Suppressor macrophage (primary cell): Measurements from ENCODE around the gene KCNJ10.

Experiments used
- DNase-seq, 4 experiments: peaks; one replicate each; pipeline ENCODE4 v3.0.0-alpha.2; 2020 to 2022

Gene KCNJ10

GRCh38 chr1:160083968-160084770, 14.2 kb upstream of the KCNJ10 start:
- peak in 2 of 4 experiments; percentile 42 to 58 for DNase-seq

- DNase-seq = no peak
Observed at GRCh38 chr1:160082926-160083325, 13.0 kb upstream of the KCNJ10 start.

- DNase-seq = no peak
Observed at GRCh38 chr1:160082487-160082886, 12.5 kb upstream of the KCNJ10 start.

GRCh38 chr1:160081261-160081936, 11.4 kb upstream of the KCNJ10 start, which contains the start of gene KCNJ9:
TSS of gene KCNJ9 (plus strand) at chr1:160081538. CDS start at chr1:160084031, 2,493 bp downstream.
- DNase-seq = peak in 2 of 4 experiments; percentile 18 to 22

GRCh38 chr1:160080381-160081100, 10.6 kb upstream of the KCNJ10 start:
- no peak for DNase-seq

GRCh38 chr1:160079448-160079847, 9.5 kb upstream of the KCNJ10 start:
- DNase-seq = no peak

GRCh38 chr1:160078512-160079195, 8.7 kb upstream of the KCNJ10 start:
- DNase-seq = peak; percentile 59 to 81 (median 64)

- peak; percentile 71 to 89 (median 84) for DNase-seq
Observed at GRCh38 chr1:160077486-160077885, 7.5 kb upstream of the KCNJ10 start.

GRCh38 chr1:160076295-160076694, 6.3 kb upstream of the KCNJ10 start:
- no peak for DNase-seq

GRCh38 chr1:160075836-160076235, 5.9 kb upstream of the KCNJ10 start:
- DNase-seq = peak; percentile 9 to 74 (median 48)

- DNase-seq = no peak
Observed at GRCh38 chr1:160074865-160075264, 4.9 kb upstream of the KCNJ10 start.

- DNase-seq = no peak
Observed at GRCh38 chr1:160071289-160071688, 1.3 kb upstream of the KCNJ10 start.

GRCh38 chr1:160070243-160071163, 543 bp upstream of the KCNJ10 start:
- DNase-seq = peak; percentile 67 to 84 (median 70)

GRCh38 chr1:160068225-160068624, 1.7 kb downstream of the KCNJ10 start:
- DNase-seq = no peak

GRCh38 chr1:160066829-160067745, 2.9 kb downstream of the KCNJ10 start:
- no peak for DNase-seq

GRCh38 chr1:160064746-160065145, 5.2 kb downstream of the KCNJ10 start:
- no peak for DNase-seq

GRCh38 chr1:160064164-160064563, 5.8 kb downstream of the KCNJ10 start:
- DNase-seq = peak in 1 of 4 experiments; percentile 25

- peak; percentile 26 to 58 (median 47) for DNase-seq
Observed at GRCh38 chr1:160063176-160063575, 6.8 kb downstream of the KCNJ10 start.

- no peak for DNase-seq
Observed at GRCh38 chr1:160062230-160062532, 7.8 kb downstream of the KCNJ10 start.
